HG03135 (cell line): ENCODE data around the gene SCAF8.
"Not testable (repeated sequence)": the region's sequence is repeated elsewhere in the genome, so short reads cannot be mapped to it uniquely, and the experiment has no call there.

Source experiments
- ATAC-seq: cut with Tn5 transposase; IDR thresholded peaks from one replicate; pipeline ENCODE4 v1.9.1; 2021; ENCODE audit warnings: mild to moderate bottlenecking, moderate library complexity; ENCODE audit not compliant: unreplicated experiment

Gene SCAF8

GRCh38 chr6:154733183-154733625 is at the start of gene SCAF8:
Gene SCAF8 (plus strand): TSS chr6:154733416. CDS start chr6:154733901, 485 bp downstream.
- peak; percentile 82 for ATAC-seq

DNA sequence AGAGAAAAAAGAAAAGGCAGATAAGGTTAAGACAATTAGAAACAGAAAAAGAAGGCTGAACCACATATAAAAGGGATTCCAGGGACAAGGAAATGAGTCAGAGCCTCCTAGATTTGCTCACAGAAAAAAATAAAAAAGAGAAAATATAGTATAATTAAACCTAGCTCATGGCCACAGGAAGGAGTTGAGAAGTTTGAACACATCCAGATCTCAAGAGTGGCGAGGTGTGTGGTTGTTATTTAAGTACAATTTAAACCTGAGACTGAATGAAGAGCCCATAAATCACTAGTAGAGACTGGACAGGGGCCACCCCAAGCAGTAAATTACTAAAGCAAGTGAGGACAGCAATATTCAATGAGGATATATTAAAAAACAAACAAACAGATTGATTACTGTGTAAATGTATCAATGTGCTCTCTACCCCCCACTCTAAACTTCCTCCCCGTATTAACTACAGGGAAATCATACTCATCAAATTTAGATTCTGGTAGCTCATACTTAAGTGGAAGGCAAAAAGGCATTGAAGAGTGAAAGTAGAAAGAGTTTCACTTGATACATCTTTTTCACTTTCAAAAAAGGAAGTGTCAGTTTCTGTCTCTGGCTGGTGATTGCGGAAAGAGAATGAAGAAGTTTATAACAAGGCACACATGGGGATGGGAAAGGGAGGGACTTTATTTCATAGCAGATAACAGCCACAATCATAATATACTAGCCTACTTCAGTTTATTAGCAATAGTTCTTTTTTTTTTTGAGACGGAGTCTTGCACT is 49.3 kb upstream of the SCAF8 start:
- ATAC-seq, result peak; percentile 94

- no peak for ATAC-seq
Observed at GRCh38 chr6:154686162-154686561, 47.1 kb upstream of the SCAF8 start.

DNA sequence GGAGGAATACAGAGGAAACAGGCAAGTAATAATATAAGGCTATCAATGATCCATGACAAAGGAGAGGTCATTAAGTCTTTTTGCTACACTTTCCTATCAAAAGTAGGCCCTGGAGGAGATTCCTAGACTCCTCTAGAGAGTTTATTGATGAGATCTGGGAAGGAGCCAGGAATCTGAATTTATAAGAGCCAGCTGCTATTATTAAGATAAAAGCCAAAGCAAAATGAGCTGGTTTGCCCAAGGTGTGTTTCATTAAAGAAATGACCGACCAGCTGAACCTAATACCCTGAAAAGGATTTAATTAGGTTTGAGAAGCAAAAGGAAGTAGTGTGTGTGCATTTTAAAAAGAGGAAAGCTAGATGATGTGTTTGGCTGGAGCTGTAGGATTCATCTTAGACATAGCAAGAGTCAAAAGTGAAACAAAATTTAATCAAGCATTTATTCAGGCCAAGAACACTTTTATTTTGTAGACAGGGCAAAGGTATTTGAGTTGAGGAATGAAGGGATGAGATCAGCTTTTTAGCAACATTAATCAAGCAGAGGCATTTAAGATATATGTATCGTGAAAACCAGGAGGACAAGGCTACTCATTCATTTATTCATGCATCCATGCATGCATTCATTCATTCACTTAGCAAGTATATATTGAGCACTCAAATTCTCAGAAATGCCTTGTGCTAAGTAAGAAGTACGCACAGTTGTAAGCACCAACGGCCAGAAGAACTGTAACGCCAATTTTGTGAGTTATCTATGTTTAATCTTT is 43.5 kb upstream of the SCAF8 start:
- ATAC-seq, result no peak

DNA sequence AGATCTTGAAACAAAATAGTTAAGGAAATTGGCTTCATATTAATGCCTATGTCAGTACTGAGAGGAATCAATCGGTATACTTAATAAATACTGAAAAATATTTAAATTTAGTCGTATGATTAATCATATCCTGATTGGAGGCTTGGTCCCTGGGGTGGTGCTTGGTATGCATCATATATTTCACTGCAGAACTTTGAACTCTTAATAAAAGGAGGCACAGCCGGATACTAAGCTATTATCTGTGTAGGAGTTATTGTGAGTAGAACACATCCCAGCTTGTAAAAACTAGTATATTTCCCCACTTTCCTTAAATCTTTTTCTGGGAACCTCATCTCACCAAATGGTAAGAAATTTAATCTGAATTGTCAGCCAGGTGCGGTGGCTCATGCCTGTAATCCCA is 42.4 kb upstream of the SCAF8 start:
- no peak for ATAC-seq

DNA sequence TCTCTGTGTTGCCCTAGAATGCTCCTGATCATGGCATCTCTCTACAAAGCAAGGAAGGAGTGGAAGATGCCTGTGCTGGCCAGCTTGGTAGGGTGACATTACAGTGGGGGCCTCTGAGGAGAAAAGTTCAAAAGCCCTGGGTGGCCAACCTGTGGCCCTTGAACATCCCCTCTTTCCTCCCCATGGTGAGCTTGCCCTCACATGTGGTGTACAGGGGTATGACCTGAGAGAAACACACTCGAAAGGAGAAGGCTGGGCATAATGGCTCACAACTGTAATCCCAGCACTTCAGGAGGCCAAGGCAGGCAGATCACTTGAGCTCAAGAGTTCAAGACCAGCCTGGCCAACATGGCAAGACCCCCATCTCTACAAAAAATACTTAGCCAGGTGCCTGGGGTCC is 36.6 kb upstream of the SCAF8 start:
- no peak for ATAC-seq

GRCh38 chr6:154703124-154703523 is 30.1 kb upstream of the SCAF8 start:
- ATAC-seq, result no peak

- ATAC-seq, result no peak
Observed at GRCh38 chr6:154705471-154706113, 27.6 kb upstream of the SCAF8 start.

- ATAC-seq, result no peak
Observed at GRCh38 chr6:154706389-154706788, 26.8 kb upstream of the SCAF8 start.

DNA sequence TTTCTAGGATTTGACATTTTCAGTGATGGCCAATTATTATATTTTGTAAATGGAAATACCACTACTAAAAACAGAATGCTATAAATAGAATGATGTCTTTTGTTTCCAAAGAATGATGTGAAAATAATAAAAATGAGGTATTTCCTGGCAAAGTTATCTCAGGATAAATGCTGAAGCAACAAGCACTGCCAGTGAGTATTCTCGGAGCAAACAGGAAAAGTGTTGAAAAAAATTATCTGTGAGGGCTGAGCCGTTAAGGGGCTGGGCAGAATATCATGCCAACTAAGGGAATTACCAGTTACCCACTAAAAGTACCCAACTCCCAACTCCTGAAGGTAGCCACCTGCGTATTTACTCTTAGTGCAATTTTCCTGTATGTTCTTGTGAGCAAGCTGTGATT is 23.6 kb upstream of the SCAF8 start:
- ATAC-seq, result no peak

DNA sequence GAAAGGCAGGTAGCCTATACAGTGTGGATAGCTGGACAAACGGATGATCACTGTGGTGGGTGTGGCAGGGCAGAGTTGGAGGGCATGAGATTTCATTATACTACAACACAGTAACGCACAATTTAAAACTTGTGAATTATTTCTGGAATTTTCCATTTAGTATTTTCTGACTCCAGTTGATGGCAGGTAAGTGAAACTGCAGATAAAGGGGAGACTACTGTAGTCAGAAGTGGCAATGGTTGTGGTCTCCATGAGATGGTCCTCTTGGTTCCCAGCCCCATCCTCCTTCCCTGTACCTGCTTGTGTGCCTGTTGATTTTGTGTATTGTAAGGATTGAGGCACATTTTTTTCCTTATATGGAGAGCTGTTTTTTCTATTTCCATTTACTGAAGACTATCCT is 22.5 kb upstream of the SCAF8 start:
- ATAC-seq, result no peak

DNA sequence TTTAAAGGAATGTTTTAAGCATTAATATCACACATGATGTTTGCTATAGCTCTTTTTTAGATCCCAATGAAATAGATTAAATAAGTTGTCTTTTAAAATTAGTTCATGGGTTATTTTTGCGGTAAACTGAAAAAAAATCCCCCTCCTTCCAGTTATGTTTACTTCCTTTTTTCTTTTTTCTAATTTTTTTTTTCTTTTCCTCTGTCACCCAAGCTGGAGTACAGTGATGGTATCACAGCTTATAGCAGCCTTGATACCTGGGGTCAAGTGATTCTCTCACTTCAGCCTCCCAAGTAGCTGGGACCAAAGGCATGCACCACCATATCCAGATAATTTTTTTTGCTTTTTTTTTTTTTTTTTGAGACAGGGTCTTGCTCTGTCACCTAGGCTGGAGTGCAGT is 17.8 kb upstream of the SCAF8 start:
- no peak for ATAC-seq

- not testable (repeated sequence) for ATAC-seq
Observed at GRCh38 chr6:154716350-154716749, 16.9 kb upstream of the SCAF8 start.

DNA sequence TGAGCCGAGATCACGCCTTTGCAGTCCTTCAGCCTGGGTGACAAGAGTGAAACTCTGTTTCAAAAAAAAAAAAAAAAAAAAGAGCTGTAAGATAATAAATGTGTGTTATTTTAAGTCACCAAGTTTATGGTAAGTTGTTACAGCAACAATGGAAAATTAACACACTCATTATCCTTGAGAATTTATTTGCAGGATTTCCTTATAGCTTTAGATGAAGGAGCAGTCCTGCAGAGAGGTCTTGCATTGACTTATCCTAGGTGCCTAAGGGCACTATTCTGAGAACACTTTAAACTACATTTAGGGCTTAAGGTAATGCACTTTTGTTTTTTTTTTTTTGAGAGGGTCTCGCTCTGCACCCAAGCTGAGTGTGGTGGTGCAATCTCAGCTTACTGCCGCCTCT is 13.8 kb upstream of the SCAF8 start:
- ATAC-seq, result no peak

GRCh38 chr6:154719854-154720253 is 13.4 kb upstream of the SCAF8 start:
- ATAC-seq, result no peak

DNA sequence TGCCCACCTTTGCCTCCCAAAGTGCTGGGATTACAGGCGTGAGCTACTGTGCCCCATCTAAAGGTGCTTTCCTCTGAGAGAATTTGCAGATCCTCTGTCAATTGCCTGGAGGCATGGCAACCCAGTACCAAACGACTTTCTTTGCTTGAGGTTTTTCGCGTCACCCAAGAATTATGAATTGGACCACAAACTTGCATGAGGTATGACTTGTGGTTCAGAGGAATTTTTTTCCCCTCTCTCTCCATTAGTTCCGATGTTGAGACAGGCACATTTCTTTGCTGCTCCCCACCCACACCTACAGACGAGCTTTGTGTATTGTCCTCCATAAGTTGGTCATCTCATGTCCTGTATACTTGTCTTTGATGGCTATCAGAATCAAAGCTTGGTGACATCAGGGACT is 11.8 kb upstream of the SCAF8 start:
- no peak for ATAC-seq

DNA sequence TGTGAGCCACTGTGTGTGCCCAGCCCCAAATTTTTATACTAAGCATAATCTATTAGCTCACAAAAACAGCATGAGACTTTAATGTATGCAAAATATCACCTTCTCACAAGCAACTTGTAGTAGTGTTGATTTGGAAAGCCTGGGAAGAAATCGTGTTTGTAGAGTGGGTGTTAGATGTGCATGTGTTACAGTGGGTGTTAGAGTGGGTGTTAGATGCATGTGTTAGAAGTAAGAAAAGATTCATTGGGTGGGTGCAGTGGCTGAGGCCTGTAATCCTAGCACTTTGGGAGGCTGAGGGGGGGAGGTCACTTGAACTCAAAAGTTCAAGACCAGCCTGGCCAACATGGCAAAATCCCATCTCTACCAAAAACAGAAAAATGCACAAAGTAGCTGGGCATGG is 6.3 kb upstream of the SCAF8 start:
- ATAC-seq, result no peak

DNA sequence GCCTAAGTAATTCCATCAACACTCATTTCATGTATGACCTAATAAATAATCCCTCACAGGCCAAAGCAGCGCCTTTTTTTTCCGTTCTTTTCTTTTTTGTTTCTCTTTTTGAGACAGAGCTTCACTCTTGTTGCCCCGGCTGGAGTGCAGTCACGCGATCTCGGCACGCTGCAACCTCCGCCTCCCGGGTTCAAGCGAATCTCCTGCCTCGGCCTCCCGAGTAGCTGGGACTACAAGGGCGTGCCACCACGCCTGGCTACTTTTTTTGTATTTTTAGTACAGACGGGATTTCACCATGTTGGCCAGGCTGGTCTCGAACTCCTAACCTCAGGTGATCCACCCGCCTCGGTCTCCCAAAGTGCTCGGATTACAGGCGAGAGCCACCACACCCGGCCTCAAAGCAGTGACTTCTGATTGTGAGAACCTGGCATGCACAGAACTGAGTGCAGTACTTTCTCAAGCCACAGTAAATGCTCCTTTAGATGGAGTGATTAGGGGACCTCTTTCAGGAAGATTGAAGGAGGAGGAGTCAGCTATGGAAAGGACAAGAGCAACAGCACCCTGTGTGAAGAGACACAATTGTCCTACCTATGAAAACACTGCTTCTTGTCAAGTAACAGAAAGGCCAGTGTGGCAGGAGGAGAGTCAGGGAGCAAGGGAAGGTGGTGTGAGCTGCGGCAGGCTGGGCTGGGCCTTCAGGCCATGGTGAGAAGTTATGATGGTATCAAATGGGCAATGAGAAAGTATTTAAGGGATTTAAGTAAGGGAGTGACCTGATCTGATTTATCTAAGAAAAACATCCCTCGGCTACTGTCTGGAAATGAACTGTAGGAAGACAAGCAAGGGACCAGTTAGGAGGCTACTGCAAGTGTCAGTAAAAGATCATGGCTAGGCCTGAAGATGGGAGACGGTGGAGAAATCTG is 1.7 kb upstream of the SCAF8 start:
- no peak for ATAC-seq

- no peak for ATAC-seq
Observed at GRCh38 chr6:154732538-154733182, 556 bp upstream of the SCAF8 start.
